OCI-LY7 (cell line): Measurements from ENCODE around the gene FAAP20. TPM values are rescaled to one million over a fixed set of nuclear protein-coding genes. Genes with fewer than 3 reads are reported as not detected.

Experiments
- BruUV-seq: library from RNA; stranded (reverse); fragments of 400-500 nt; replicated peaks from 2 replicates; lab custom pipeline; 2021; lab: Mats Ljungman, UMichigan
- CTCF ChIA-PET: fragments of 300-600 bp; sonication (Branson Sonifier 250); formaldehyde crosslinking; loops from one replicate; lab custom pipeline; 2022; ENCODE audit warnings: antibody characterized with exemption; ENCODE audit not compliant: unreplicated experiment; lab: Charles Lee
- POLR2A ChIA-PET: fragments of 300-600 bp; sonication (Branson Sonifier 250); formaldehyde crosslinking; loops from one replicate; lab custom pipeline; 2022; ENCODE audit warnings: antibody characterized with exemption; lab: Charles Lee
- DNase-seq: peaks from one replicate; pipeline ENCODE4 v3.0.0-alpha.2; 2015; ENCODE audit warnings: low spot score
- H2AFZ ChIP-seq: fragments of 200-600 bp; sonication (generic), shearing (Covaris generic); 2 replicates; pipeline ENCODE4 v1.6.1; 2014; ENCODE audit warnings: mild to moderate bottlenecking, antibody characterized with exemption, low read length, moderate library complexity
- H3K27ac ChIP-seq: fragments of 200-600 bp; sonication (generic); 2 replicates; pipeline ENCODE4 v1.5.1; 2014; ENCODE audit warnings: mixed run types, low read depth, mild to moderate bottlenecking, moderate library complexity, low read length, inconsistent platforms; ENCODE audit not compliant: poor library complexity, severe bottlenecking
- H3K36me3 ChIP-seq: fragments of 200-600 bp; sonication (generic); 2 replicates; pipeline ENCODE4 v1.6.1; 2014; ENCODE audit warnings: mild to moderate bottlenecking, antibody characterized with exemption, low read length, moderate library complexity, mixed read lengths; ENCODE audit not compliant: insufficient read depth
- H3K4me1 ChIP-seq: fragments of 200-600 bp; sonication (generic); 2 replicates; pipeline ENCODE4 v1.5.1; 2014; ENCODE audit warnings: mild to moderate bottlenecking, low read length; ENCODE audit not compliant: insufficient read depth, poor library complexity, severe bottlenecking
- H3K4me2 ChIP-seq: fragments of 200-600 bp; sonication (generic); 2 replicates; pipeline ENCODE4 v1.6.1; 2014; ENCODE audit warnings: mild to moderate bottlenecking, low read length
- H3K4me3 ChIP-seq: fragments of 200-600 bp; sonication (generic); 2 replicates; pipeline ENCODE4 v1.5.1; 2014; ENCODE audit warnings: mild to moderate bottlenecking, low read depth, low read length; ENCODE audit not compliant: poor library complexity, severe bottlenecking
- H3K79me2 ChIP-seq: fragments of 200-600 bp; sonication (generic); 2 replicates; pipeline ENCODE4 v1.6.1; 2016; ENCODE audit warnings: low read depth, mild to moderate bottlenecking, low read length, moderate library complexity, mixed read lengths; ENCODE audit not compliant: insufficient read depth
- H3K9me2 ChIP-seq: fragments of 200-600 bp; sonication (generic); 2 replicates; pipeline ENCODE4 v1.6.1; 2016; ENCODE audit warnings: mild to moderate bottlenecking, low read length, mixed read lengths; ENCODE audit not compliant: insufficient read depth
- H3K9me3 ChIP-seq: fragments of 200-600 bp; sonication (generic); 2 replicates; pipeline ENCODE4 v1.6.1; 2014; ENCODE audit warnings: mild to moderate bottlenecking, mixed run types, low read length, mixed read lengths
- H4K20me1 ChIP-seq: fragments of 200-600 bp; sonication (generic); 2 replicates; pipeline ENCODE4 v1.6.1; 2014; ENCODE audit warnings: mild to moderate bottlenecking, antibody characterized with exemption, low read length, moderate library complexity, mixed read lengths; ENCODE audit not compliant: insufficient read depth
- EZH2phosphoT487 ChIP-seq: fragments of 200-600 bp; sonication (generic); IDR thresholded peaks from 2 replicates; pipeline ENCODE4 v1.6.1; 2018; ENCODE audit warnings: low read depth, borderline replicate concordance, mild to moderate bottlenecking, mixed run types, antibody characterized with exemption, low read length, moderate library complexity, mixed read lengths
- intact Hi-C: fragments of 100-400 bp; cut with micrococcal nuclease; formaldehyde crosslinking; loops from one replicate; pipeline ENCODE4 v1.10.0; 2022; ENCODE audit not compliant: unreplicated experiment
- total RNA-seq, 2 experiments: library from RNA; depleted of rRNA in 1 of 2; stranded (reverse); fragments of >200 nt in 1 of 2; shearing (Covaris generic) in 1 of 2; gene quantifications; 2 replicates each; pipeline ENCODE4 v1.2.3, GENCODE V29; 2014 to 2022
- TF ChIP-seq, protein P1 (sequence below): fragments of 200-600 bp; sonication (generic); conservative IDR thresholded peaks from 2 replicates; pipeline ENCODE4 v1.5.1; 2014; ENCODE audit warnings: mild to moderate bottlenecking, antibody characterized with exemption, low read length, moderate library complexity, mixed read lengths

FAAP20 gene
- total RNA-seq, 2 experiments from 2014 or later: 47.4 to 55.7 TPM

DNA sequence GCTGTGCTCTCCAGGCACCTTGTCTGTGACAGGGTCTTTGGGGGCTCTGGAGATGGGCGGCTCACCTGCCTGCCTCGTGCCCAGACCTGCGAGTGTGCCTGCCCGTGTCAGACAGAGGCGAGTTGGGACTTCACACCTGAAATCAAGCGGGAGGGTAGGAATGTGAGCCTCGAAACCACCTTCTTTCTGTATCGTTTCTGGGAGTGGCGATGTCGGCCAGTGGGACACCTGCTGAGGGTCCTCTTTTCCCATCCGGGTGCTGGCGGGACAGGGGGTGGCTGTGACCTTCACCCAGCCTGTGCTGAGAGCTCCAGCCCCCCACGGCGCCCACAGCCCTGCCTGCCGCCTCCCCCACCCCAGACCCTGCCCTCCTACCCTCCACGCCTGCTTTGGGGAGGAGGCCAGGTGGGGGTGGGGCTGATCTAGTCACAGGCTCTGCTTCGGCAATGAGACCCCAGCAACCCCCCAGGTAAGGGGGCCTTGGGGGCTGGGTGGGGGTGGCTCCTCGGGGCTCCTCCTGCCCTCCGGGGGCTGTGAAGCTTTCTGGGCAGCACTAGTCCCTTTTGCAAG, 15.6 kb upstream of the FAAP20 start:
- ChIA-PET CTCF (no interaction called here), POLR2A (no interaction called here)
- Histone ChIP-seq H3K79me2 (no peaks in the 10 kb centered on the region), H3K36me3 (no peaks in the 10 kb centered on the region), H3K4me3 (no peak overlapping the region), H3K9me3 (no peaks in the 10 kb centered on the region), H3K4me1 (peaks cover 8% of the 10 kb centered on the region), H2AFZ (no peak overlapping the region), H3K4me2 (no peak overlapping the region), H3K9me2 (no peaks in the 10 kb centered on the region), H4K20me1 (no peaks in the 10 kb centered on the region; the same call in 1 of the 2 replicates), H3K27ac (no peak overlapping the region)
- no TSS peak for BruUV-seq
- intact Hi-C loops: no loop called here
- no peak for TF ChIP-seq EZH2phosphoT487
- TF ChIP-seq, protein P1, sequence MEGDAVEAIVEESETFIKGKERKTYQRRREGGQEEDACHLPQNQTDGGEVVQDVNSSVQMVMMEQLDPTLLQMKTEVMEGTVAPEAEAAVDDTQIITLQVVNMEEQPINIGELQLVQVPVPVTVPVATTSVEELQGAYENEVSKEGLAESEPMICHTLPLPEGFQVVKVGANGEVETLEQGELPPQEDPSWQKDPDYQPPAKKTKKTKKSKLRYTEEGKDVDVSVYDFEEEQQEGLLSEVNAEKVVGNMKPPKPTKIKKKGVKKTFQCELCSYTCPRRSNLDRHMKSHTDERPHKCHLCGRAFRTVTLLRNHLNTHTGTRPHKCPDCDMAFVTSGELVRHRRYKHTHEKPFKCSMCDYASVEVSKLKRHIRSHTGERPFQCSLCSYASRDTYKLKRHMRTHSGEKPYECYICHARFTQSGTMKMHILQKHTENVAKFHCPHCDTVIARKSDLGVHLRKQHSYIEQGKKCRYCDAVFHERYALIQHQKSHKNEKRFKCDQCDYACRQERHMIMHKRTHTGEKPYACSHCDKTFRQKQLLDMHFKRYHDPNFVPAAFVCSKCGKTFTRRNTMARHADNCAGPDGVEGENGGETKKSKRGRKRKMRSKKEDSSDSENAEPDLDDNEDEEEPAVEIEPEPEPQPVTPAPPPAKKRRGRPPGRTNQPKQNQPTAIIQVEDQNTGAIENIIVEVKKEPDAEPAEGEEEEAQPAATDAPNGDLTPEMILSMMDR: no peak
- no peak for DNase-seq

DNA sequence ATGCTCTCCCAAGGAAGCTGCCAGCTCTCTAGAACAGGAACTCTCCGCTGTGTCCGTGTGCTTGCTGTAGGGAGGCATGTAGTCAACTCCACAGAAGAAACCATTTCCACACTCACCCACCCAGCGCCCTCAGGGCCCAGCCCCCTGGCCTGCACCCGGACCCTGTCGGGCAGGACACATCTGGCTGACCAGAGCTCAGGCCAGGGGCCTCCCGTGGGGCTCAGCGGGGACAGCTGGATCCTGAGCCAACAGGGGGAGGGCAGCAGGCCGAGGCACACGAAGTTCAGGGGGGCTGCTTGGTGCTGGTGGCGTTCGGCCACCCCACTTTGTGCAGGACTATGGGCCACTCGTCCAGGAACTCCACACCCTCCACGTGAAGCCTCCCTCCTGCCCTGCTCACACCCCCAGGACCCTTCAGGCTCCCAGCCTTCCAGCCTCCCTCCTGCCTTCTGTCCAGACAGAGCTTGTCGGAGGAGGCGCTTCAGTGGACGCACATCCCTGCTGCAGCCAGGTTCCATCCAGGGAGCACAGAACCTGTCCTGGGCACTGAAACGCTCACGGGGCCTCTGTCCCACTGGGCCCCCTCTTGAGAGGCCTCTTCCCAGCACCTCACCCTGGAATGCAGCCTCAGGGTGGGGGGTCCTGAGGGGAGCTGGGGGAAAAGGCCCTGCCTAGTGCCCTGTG, 15.0 kb upstream of the FAAP20 start:
- TF ChIP-seq, protein P1: no peak
- ChIA-PET CTCF (no interaction called here), POLR2A (no interaction called here)
- no TSS peak for BruUV-seq
- no peaks in the 10 kb centered on the region; the same call in 1 of the 2 replicates for H4K20me1 ChIP-seq
- H3K4me2 ChIP-seq: no peak overlapping the region
- no peaks in the 10 kb centered on the region for H3K9me3 ChIP-seq
- no peaks in the 10 kb centered on the region for H3K9me2 ChIP-seq
- intact Hi-C loops: no loop called here
- DNase-seq: no peak
- H2AFZ ChIP-seq: no peak overlapping the region
- no peak overlapping the region for H3K4me3 ChIP-seq
- no peak overlapping the region for H3K27ac ChIP-seq
- H3K79me2 ChIP-seq: no peaks in the 10 kb centered on the region
- H3K36me3 ChIP-seq: no peaks in the 10 kb centered on the region
- peaks cover 9% of the 10 kb centered on the region for H3K4me1 ChIP-seq
